Measurements from ENCODE around the gene TMEM221. TPM values are rescaled to one million over a fixed set of nuclear protein-coding genes. Genes with fewer than 3 reads are reported as not detected.

TMEM221 gene
- total RNA-seq, 1 experiment from 2014 or later: 3.4 TPM

DNA sequence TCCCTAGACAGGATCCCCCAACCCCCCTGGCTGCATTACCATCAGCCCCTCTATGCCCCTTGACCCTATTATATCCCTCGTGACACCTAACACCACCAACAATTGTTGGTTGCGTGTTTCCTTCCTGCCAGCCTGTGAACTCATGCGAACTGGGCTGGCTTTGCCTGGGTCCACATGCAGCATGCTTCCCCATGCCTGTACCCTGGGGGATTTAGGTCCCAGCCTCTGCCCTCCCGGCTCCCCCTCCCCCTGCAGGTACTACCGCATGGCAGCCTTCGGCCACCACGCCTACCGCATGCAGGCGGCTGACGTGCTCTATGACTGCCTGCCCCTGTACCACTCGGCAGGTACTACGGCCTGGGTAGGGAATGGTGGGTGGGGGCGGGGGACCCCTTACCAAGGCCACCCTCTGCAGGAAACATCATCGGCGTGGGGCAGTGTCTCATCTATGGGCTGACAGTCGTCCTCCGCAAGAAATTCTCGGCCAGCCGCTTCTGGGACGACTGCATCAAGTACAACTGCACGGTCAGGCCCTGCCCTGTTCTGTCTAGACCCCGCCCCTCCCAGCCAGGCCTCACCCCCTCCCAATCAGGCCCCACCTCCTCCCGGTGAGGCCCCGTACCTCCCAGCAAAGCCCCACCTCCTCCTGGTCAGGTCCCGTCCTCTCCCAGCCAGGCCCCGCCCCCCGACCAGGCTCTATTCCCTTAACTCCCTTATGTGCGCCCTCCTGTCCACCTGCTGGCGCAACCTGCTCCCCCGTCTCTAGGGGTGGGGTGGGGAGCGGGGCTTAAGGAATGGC, 40.3 kb upstream of the TMEM221 start (continued):
- no peak for TF ChIP-seq SP1 (IDR thresholded peaks at IDR 0.05; ENCODE audit: low read depth)
- no peak for TF ChIP-seq RAD21 (IDR thresholded peaks at IDR 0.05; ENCODE audit: low read depth)
- TF ChIP-seq, protein P1, sequence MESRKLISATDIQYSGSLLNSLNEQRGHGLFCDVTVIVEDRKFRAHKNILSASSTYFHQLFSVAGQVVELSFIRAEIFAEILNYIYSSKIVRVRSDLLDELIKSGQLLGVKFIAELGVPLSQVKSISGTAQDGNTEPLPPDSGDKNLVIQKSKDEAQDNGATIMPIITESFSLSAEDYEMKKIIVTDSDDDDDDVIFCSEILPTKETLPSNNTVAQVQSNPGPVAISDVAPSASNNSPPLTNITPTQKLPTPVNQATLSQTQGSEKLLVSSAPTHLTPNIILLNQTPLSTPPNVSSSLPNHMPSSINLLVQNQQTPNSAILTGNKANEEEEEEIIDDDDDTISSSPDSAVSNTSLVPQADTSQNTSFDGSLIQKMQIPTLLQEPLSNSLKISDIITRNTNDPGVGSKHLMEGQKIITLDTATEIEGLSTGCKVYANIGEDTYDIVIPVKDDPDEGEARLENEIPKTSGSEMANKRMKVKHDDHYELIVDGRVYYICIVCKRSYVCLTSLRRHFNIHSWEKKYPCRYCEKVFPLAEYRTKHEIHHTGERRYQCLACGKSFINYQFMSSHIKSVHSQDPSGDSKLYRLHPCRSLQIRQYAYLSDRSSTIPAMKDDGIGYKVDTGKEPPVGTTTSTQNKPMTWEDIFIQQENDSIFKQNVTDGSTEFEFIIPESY (IDR thresholded peaks at IDR 0.05; ENCODE audit: extremely low read depth, insufficient replicate concordance, low read length): no peak
- TF ChIP-seq ZNF274 (IDR thresholded peaks at IDR 0.05; ENCODE audit: low read depth, low read length): no peak
- TF ChIP-seq TCF7L2 (IDR thresholded peaks at IDR 0.05; ENCODE audit: borderline replicate concordance, extremely low read depth, insufficient read depth, insufficient read length): no peak

DNA sequence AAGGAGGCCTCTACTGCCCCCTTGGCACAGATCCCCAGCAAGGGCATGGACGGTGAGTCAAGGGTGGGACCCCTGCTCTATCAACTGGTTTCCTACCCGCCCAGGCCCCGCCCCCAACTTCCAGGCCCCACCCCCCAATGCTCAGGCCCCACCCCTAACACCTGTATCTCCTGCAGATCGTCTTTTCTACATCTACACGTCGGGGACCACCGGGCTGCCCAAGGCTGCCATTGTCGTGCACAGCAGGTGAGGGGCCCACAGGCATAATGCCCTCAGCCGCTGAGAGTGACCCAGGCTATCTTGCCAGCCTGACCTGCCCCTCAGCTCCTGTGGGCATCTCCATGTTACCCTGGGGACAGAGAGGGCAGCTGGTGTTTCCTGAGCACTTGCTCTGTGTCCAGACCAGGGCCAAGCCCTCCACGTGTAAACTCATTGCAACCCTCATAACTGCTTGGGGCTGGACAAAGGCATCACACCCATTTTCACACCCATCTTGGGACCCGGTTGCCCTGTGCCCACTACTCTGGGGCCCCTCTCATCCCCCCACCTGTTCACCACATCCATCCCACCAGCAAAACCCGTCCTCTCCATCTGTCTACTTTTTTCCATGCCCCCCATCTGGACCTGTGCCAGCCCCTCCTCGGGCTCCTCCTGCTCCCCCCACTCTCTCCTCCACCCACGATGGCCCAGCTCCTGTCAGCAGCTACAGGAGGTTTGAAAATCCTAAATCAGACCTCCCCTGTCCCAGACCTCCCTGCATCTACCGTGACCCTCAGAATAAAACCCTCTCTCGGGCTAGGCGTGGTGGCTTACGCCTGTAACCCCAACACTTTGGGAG, 39.0 kb upstream of the TMEM221 start:
- no TSS peak for BruUV-seq (replicated peaks)
- Histone ChIP-seq H3K27me3 (ENCODE audit: insufficient read depth, low read length) (no peaks in the 10 kb centered on the region), H3K4me3 (replicated peaks in 1 of 2; ENCODE audit: low read depth in 1 of 2, low read length in 2 of 2) (no peak overlapping the region), H3K27ac (ENCODE audit: low read depth, low read length) (no peak overlapping the region), H3K4me1 (ENCODE audit: control insufficient read depth in 1 of 2, insufficient read depth in 2 of 2, low read length in 2 of 2) (peaks cover 18 to 32% of the 10 kb centered on the region in 2 experiments), H3K36me3 (ENCODE audit: control insufficient read depth in 1 of 2, insufficient read depth in 2 of 2, low read length in 2 of 2) (no peaks in the 10 kb centered on the region), H3K79me2 (ENCODE audit: insufficient read depth, low read length) (0 out of 2 replicates have a peak, but pooled peaks cover 3% of the 10 kb centered on the region), H3K9ac (ENCODE audit: low read length) (0 out of 2 replicates have a peak overlapping the region, but pooled peaks have one; percentile 65), H3K9me3 (ENCODE audit: control insufficient read depth in 1 of 2, insufficient read depth in 1 of 2, low read depth in 1 of 2, low read length in 2 of 2) (no peaks in the 10 kb centered on the region), H3K4me2 (ENCODE audit: low read length) (peak overlapping the region; percentile 11; the same call in 1 of the 2 replicates), H4K20me1 (ENCODE audit: insufficient read depth) (no peaks in the 10 kb centered on the region), H3K9me2 (ENCODE audit: insufficient read depth) (no peaks in the 10 kb centered on the region), H2AFZ (ENCODE audit: low read depth, low read length, poor library complexity, severe bottlenecking) (no peak overlapping the region)
- no peak for ATAC-seq
- intact Hi-C loops (cut with micrococcal nuclease): no loop called here
- POLR2A ChIA-PET: no interaction called here
- TF ChIP-seq CBX3 (IDR thresholded peaks at IDR 0.05; ENCODE audit: low read depth): no peak
- TF ChIP-seq, protein P2, sequence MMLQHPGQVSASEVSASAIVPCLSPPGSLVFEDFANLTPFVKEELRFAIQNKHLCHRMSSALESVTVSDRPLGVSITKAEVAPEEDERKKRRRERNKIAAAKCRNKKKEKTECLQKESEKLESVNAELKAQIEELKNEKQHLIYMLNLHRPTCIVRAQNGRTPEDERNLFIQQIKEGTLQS (IDR thresholded peaks at IDR 0.05): no peak
- TF ChIP-seq JUND (IDR thresholded peaks at IDR 0.05): no peak
- TF ChIP-seq POLR2AphosphoS5 (IDR thresholded peaks at IDR 0.05; ENCODE audit: low read depth, low read length): no peak
- TF ChIP-seq SIN3A (IDR thresholded peaks at IDR 0.05; ENCODE audit: low read depth): no peak
- no peak for TF ChIP-seq MAX (IDR thresholded peaks at IDR 0.05)
- TF ChIP-seq CTCF (IDR thresholded peaks at IDR 0.05 in 2 of 3, conservative IDR thresholded peaks at IDR 0.05 in 1 of 3; ENCODE audit: borderline replicate concordance in 1 of 3, insufficient read depth in 1 of 3, low read depth in 2 of 3, low read length in 2 of 3): no peak
- TF ChIP-seq POLR2A (IDR thresholded peaks at IDR 0.05; ENCODE audit: borderline replicate concordance, extremely low read depth, insufficient read depth, insufficient read length): no peak
- no peak for TF ChIP-seq SP1 (IDR thresholded peaks at IDR 0.05; ENCODE audit: low read depth)
- CTCF ChIA-PET: interaction anchor here (0.9 to 1.7 kb wide), 2 partner anchors 9 to 279 kb away, joined by 3 to 6 read pairs; no protein-coding TSS in a partner anchor
- RAD21 ChIA-PET (ENCODE audit: low non-redundant PET in 1 of 2, low total read pairs in 2 of 2, uncharacterized antibody in 2 of 2, unreplicated experiment in 2 of 2): no interaction called here
- DNase-seq (ENCODE audit: low read depth, low spot score): no peak
